Measurements from ENCODE around the gene WFS1. TPM values are rescaled to one million over a fixed set of nuclear protein-coding genes. Genes with fewer than 3 reads are reported as not detected.

WFS1 gene
- total RNA-seq, 4 donors from 2014 or later: 62.3 to 159 (median 104) TPM

- Histone ChIP-seq H3K9me3 (peaks cover 0 to 11% (median 9%) of the 10 kb centered on the region in 4 donors), H3K4me3 (no peak overlapping the region), H3K36me3 (no peaks in the 10 kb centered on the region), H3K4me1 (peaks cover 0 to 12% (median 11%) of the 10 kb centered on the region in 4 donors), H3K27ac (replicated peaks in 1 of 4) (no peak overlapping the region), H3K27me3 (peaks cover 0 to 79% (median 26%) of the 10 kb centered on the region in 4 donors)
- TF ChIP-seq EP300 (IDR thresholded peaks at IDR 0.05) (no peak), POLR2A (IDR thresholded peaks at IDR 0.05; ENCODE audit: low read depth) (no peak), CTCF (IDR thresholded peaks at IDR 0.05) (no peak), POLR2AphosphoS5 (IDR thresholded peaks at IDR 0.05) (no peak)
- 62% methylated on average over 10 of the region's 10 CpGs for WGBS
- intact Hi-C loops (cut with DNase I): no loop called here
- DNase-seq (ENCODE audit: extremely low spot score): no peak
These were observed 46.8 kb upstream of the WFS1 start for GRCh38 chr4:6222761-6223292.

- intact Hi-C loops (cut with DNase I): no loop called here
- WGBS: 76% methylated on average over 3 of the region's 3 CpGs
- Histone ChIP-seq H3K4me1 (peaks cover 0 to 12% (median 11%) of the 10 kb centered on the region in 4 donors), H3K4me3 (no peak overlapping the region), H3K27me3 (peaks cover 0 to 93% (median 26%) of the 10 kb centered on the region in 4 donors), H3K27ac (replicated peaks in 1 of 4) (no peak overlapping the region), H3K9me3 (peaks cover 0 to 11% (median 9%) of the 10 kb centered on the region in 4 donors), H3K36me3 (no peaks in the 10 kb centered on the region)
- DNase-seq (ENCODE audit: extremely low spot score): no peak
- TF ChIP-seq EP300 (IDR thresholded peaks at IDR 0.05) (no peak), POLR2A (IDR thresholded peaks at IDR 0.05; ENCODE audit: low read depth) (no peak), POLR2AphosphoS5 (IDR thresholded peaks at IDR 0.05) (no peak), CTCF (IDR thresholded peaks at IDR 0.05) (no peak)
These were observed 44.9 kb upstream of the WFS1 start for GRCh38 chr4:6224735-6225134.

GRCh38 chr4:6225469-6225868, 44.2 kb upstream of the WFS1 start:
- no peak overlapping the region for H3K4me3 ChIP-seq
- peaks cover 0 to 94% (median 24%) of the 10 kb centered on the region in 4 donors for H3K27me3 ChIP-seq
- H3K36me3 ChIP-seq: no peaks in the 10 kb centered on the region
- WGBS: 44% methylated on average over 5 of the region's 7 CpGs
- peaks cover 0 to 11% (median 9%) of the 10 kb centered on the region in 4 donors for H3K9me3 ChIP-seq
- peaks cover 0 to 12% (median 11%) of the 10 kb centered on the region in 4 donors for H3K4me1 ChIP-seq
- no peak overlapping the region for H3K27ac ChIP-seq (replicated peaks in 1 of 4)
- TF ChIP-seq POLR2AphosphoS5 (IDR thresholded peaks at IDR 0.05) (no peak), CTCF (IDR thresholded peaks at IDR 0.05) (no peak), POLR2A (IDR thresholded peaks at IDR 0.05; ENCODE audit: low read depth) (no peak), EP300 (IDR thresholded peaks at IDR 0.05) (no peak)
- intact Hi-C loops (cut with DNase I): no loop called here
- DNase-seq (ENCODE audit: extremely low spot score): no peak

- no peak for DNase-seq (ENCODE audit: extremely low spot score)
- Histone ChIP-seq H3K27me3 (peaks cover 0 to 83% (median 15%) of the 10 kb centered on the region in 4 donors), H3K27ac (replicated peaks in 1 of 4) (no peak overlapping the region), H3K36me3 (no peaks in the 10 kb centered on the region), H3K9me3 (peaks cover 0 to 11% (median 9%) of the 10 kb centered on the region in 4 donors), H3K4me3 (no peak overlapping the region), H3K4me1 (peaks cover 0 to 9% (median 8%) of the 10 kb centered on the region in 4 donors)
- no peak for TF ChIP-seq POLR2AphosphoS5 (IDR thresholded peaks at IDR 0.05)
- no peak for TF ChIP-seq POLR2A (IDR thresholded peaks at IDR 0.05; ENCODE audit: low read depth)
- TF ChIP-seq CTCF (IDR thresholded peaks at IDR 0.05): no peak
- TF ChIP-seq EP300 (IDR thresholded peaks at IDR 0.05): no peak
- WGBS: 75% methylated on average over 7 of the region's 7 CpGs
- intact Hi-C loops (cut with DNase I): no loop called here
These were observed 43.1 kb upstream of the WFS1 start for GRCh38 chr4:6226506-6226905.

All from esophagus muscularis mucosa (tissue), 4 donors.